ENCODE data around the gene GYS1. TPM values are rescaled to one million over a fixed set of nuclear protein-coding genes. Genes with fewer than 3 reads are reported as not detected.

Gene GYS1
- total and polyA plus RNA-seq, 12 donors = 114 to 245 (median 183) TPM

GRCh38 chr19:49017666-49018351, 24.7 kb upstream of the GYS1 start:
- Histone ChIP-seq H3K9me3 (no peaks in the 10 kb centered on the region), H3K36me3 (peaks cover 0 to 34% (median 13%) of the 10 kb centered on the region in 9 donors), H3K4me1 (peaks cover 0 to 27% (median 23%) of the 10 kb centered on the region in 9 donors), H3K27me3 (peaks cover 0 to 41% (median 14%) of the 10 kb centered on the region in 7 donors), H3K4me3 (peak overlapping the region; percentile 32 to 59 (median 54)), H3K27ac (peak overlapping the region in 1 of 10 donors; percentile 18)
- ATAC-seq (peak; percentile 49 to 76 (median 66)), DNase-seq (peak; percentile 15 to 55)
- TF ChIP-seq, protein P1, sequence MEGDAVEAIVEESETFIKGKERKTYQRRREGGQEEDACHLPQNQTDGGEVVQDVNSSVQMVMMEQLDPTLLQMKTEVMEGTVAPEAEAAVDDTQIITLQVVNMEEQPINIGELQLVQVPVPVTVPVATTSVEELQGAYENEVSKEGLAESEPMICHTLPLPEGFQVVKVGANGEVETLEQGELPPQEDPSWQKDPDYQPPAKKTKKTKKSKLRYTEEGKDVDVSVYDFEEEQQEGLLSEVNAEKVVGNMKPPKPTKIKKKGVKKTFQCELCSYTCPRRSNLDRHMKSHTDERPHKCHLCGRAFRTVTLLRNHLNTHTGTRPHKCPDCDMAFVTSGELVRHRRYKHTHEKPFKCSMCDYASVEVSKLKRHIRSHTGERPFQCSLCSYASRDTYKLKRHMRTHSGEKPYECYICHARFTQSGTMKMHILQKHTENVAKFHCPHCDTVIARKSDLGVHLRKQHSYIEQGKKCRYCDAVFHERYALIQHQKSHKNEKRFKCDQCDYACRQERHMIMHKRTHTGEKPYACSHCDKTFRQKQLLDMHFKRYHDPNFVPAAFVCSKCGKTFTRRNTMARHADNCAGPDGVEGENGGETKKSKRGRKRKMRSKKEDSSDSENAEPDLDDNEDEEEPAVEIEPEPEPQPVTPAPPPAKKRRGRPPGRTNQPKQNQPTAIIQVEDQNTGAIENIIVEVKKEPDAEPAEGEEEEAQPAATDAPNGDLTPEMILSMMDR (IDR thresholded peaks at IDR 0.05) = peak; percentile 15 to 64 (median 57)
- WGBS, 2 donors = 1% methylated on average over 62 of the region's 62 CpGs
- intact Hi-C loops (cut with DNase I) = no loop called here

DNA sequence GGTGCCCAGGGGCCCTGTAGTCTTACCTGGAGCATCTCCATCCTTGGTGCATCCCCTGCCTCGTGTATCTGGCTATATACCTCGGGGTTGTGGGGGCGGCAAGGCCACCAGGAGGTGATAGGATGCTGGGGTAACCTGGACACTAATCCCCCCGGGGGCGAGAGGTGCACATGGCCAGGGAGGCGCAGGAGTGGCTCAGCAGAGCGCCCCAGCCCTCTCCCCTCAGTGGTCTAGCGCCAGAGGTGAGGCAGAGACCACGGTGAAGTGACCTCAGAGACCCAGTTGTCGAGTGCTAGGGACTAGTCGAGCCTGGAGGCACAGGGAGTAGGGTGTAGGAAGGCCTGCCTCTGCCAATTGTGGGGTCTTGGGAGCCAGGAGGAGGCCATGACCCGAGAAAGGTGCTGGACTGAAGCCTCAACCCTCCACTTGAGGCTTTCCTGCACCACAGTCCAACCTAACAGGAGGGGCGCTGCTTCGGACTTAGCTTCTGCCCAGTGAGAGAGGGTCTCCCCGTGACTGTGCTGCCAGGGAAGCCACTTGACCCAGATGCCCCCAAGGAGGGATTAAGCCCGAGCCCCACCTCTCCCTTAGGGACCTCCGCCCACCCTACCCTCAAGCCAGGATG, 24.0 kb upstream of the GYS1 start, which contains the start of gene LHB:
Gene LHB (minus strand): TSS at position 51 of the 625 bp plus-strand sequence. CDS start 10 bp downstream, at position 41.
- Histone ChIP-seq H3K4me1 (peaks cover 0 to 27% (median 23%) of the 10 kb centered on the region in 9 donors), H3K27ac (peak within 1 kb of the TSS in 1 of 10 donors; percentile 18), H3K4me3 (peak within 1 kb of the TSS; percentile 32 to 59 (median 54)), H3K27me3 (peaks cover 0 to 41% (median 14%) of the 10 kb centered on the region in 7 donors), H3K36me3 (peaks cover 0 to 38% (median 13%) of the 10 kb centered on the region in 9 donors), H3K9me3 (no peaks in the 10 kb centered on the region)
- intact Hi-C loops (cut with DNase I) = no loop called here
- 73 to 78% methylated on average over 17 of the region's 17 CpGs for WGBS, 2 donors
- DNase-seq (no peak), ATAC-seq (no peak)
- TF ChIP-seq, protein P1 (IDR thresholded peaks at IDR 0.05) = no peak

DNA sequence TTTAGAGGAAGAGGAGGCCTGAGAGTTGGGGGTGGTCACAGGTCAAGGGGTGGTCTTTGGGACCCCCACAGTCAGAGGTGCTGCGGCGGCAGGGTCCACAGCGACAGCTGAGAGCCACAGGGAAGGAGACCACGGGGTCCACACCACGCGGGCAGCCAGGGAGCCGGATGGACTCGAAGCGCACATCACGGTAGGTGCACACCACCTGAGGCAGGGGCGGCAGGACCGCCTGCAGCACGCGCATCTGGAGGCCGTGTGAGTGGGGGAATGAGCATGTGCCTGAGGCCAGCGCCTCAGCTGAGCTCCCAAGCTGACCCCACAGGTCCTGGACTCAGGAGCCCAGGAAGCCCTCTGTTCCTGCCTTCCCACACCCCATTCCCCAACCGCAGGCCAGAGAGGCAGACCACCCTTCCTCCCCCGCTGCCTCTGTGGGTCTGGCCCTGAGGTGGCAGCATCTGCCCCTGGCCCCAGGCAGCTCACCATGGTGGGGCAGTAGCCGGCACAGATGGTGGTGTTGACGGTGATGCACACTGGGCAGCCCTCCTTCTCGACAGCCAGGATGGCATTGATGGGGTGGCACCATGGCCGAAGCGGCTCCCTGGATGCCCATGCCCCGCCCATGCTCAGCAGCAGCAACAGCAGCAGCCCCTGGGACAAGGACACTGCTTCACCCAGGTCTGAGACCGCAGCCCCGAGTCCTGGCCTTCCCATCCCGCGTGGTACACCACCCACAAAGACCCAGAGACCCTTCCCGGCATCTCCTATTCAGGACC, 23.1 kb upstream of the GYS1 start:
- Histone ChIP-seq H3K36me3 (peaks cover 0 to 47% (median 13%) of the 10 kb centered on the region in 9 donors), H3K27me3 (peaks cover 0 to 40% (median 14%) of the 10 kb centered on the region in 7 donors), H3K27ac (no peak overlapping the region), H3K4me1 (peaks cover 0 to 27% (median 23%) of the 10 kb centered on the region in 9 donors), H3K9me3 (no peaks in the 10 kb centered on the region), H3K4me3 (no peak overlapping the region)
- intact Hi-C loops (cut with DNase I) = no loop called here
- 95 to 96% methylated on average over 23 to 26 of the region's 29 CpGs for WGBS, 2 donors
- TF ChIP-seq, protein P1 (IDR thresholded peaks at IDR 0.05) = no peak
- DNase-seq (no peak), ATAC-seq (no peak)

DNA sequence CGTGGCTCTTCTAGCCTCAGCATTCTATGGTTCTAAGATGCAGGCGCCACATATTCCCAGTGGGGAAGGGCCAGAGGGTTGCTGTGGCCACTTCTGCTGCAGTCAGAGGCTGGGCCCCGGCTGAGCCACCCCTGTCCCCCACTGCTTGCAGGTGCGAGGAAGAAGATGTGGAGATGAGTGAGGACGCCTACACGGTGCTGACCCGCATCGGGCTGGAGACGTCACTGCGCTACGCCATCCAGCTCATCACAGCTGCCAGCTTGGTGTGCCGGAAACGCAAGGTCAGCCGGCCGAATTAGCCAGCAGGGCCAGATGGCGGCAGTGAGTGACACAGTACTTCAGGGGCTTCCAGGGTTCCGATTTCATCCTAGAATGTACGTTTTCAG, 21.8 kb upstream of the GYS1 start:
- Histone ChIP-seq H3K27me3 (peaks cover 0 to 26% (median 13%) of the 10 kb centered on the region in 7 donors), H3K36me3 (peaks cover 0 to 61% (median 16%) of the 10 kb centered on the region in 9 donors)

More for the DNA sequence above, 21.8 kb upstream of the GYS1 start:
- DNase-seq (no peak), ATAC-seq (no peak)
- intact Hi-C loops (cut with DNase I) = no loop called here
- H3K4me1 ChIP-seq = peaks cover 0 to 27% (median 23%) of the 10 kb centered on the region in 9 donors
- no peak overlapping the region for H3K4me3 ChIP-seq
- TF ChIP-seq, protein P1 (IDR thresholded peaks at IDR 0.05) = no peak
- H3K27ac ChIP-seq = no peak overlapping the region
- 91 to 96% methylated on average over 18 of the region's 18 CpGs for whole genome bisulfite sequencing, 2 donors
- H3K9me3 ChIP-seq = no peaks in the 10 kb centered on the region
